ENCODE measurements around the gene AMMECR1.
"Not testable (repeated sequence)": the region's sequence is repeated elsewhere in the genome, so short reads cannot be mapped to it uniquely, and the experiment has no call there.

AMMECR1 gene

DNA sequence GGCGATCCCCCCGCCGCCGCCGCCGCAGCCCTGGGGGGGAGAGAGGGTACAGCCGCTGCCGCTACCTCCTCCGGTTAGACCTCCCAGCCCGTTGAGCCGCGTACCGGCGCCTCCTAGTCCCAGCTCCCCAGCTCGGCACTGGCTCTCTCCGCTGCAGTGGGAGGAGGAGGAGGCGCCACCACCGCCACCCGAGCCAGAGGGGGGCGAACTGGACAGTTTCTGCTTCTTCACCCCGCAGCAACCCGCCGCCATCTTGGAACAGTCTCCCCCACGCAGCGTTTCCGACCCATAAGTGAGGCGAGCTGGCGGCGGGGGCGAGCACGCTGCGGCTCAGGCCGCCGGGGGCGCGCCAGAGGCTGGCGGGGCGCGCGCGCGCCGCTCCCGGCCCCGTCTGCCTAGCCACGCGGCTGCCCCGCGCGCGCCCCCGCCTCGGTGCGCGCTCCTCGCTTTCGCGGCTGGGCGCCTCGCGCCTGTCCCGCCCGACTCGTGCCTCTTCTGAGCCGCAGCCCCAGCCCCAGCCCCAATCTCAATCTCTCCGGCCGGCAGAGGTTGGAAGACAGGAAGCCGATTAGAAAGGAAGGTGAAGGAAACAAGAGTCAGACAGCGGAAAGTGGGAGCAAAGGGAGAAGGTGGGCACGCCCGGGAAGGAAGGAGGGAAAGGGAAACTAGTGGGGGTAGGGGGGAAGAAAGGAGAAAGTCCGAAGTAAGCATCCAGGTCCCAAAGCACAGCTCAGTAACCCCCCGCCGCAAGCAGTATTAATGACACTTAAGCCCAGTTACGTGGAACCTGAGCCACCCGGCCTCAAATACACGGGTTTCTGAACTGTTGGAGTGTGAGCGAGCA, at the start of gene AMMECR1:
Gene AMMECR1 (minus strand): TSS at position 266 of the 844 bp plus-strand sequence. CDS start 14 bp downstream, at position 252.
- DNase-seq, result peak; percentile 81

DNA sequence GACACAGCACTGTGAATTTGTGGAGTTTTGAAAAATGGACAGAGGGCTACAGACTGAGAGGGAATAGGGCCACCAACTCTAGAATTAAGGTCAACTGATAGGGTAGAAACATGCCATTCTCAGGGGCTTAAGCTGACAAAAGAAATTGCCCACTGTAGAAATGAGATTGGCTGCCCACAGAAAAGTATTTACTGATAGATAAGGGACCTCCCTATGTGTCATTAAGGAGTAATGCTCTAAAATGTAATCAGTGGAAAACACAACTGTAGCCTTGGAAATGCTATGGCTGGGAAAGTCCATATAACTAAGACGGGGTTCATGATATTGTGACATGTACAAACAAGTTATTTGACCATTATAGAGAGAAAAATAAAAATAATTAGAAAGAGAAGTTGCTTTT, 45.4 kb upstream of the AMMECR1 start:
- no peak for DNase-seq

DNA sequence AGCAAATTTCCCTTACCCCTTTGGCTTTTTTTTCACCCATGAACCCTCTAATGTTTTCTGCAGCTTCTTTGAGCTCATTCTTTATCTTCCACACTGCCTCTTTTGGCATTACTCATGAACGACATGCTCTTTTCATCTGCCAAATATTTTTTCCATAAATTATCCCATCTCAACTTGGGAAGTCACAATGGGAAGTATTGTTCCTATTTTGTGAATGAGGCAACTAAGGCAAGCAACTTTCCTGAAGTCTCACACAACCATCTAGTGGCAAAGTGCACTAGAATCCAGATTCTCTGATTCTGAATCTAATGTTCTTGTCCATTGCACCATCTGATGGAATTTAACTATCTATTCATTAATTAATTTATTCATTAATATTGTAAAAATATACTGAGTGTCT, 41.4 kb upstream of the AMMECR1 start:
- no peak for DNase-seq

DNA sequence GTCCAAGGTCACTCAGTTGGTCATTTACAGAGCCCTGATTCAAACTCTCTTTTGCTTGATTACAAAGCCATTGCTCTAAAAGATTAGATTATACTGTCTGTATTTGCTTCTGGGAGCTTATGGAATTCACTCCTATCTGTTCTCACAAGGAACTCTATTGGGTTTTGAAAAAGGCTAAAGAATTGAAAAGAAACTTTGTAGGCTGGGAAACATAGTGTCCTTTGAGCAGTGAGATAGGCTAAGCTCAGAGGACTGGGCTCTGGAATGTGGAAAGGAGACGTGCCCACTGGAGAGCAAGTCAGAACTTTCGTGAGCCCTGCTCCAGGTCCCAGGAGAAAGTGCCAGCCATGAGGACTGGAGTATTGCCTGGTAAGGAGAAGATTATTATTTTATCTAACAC, 40.7 kb upstream of the AMMECR1 start, which contains the start of gene RTL9:
Gene RTL9 (plus strand): TSS at position 301 of the 400 bp plus-strand sequence. CDS start 91,770 bp downstream, outside the sequence.
- no peak for DNase-seq

DNA sequence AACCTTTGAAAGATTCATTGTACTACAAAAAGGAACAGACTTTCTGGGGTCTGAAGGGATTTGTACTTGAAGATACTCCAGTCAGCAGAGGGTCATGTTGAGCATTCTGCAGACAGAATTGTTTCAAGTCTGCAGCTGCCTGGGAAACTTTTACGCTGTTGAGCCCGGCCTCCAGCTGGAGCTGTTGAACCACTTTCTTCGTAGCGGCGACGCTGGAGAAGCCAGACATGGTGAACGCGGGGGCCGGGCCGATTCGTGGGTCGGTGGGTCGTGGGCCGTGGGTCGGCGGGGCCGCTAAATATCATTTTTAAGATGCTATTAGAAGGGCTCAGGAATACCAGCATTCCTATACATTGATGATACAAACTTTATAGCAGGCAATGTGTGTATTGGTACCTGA, 28.8 kb upstream of the AMMECR1 start:
- no peak for DNase-seq

DNA sequence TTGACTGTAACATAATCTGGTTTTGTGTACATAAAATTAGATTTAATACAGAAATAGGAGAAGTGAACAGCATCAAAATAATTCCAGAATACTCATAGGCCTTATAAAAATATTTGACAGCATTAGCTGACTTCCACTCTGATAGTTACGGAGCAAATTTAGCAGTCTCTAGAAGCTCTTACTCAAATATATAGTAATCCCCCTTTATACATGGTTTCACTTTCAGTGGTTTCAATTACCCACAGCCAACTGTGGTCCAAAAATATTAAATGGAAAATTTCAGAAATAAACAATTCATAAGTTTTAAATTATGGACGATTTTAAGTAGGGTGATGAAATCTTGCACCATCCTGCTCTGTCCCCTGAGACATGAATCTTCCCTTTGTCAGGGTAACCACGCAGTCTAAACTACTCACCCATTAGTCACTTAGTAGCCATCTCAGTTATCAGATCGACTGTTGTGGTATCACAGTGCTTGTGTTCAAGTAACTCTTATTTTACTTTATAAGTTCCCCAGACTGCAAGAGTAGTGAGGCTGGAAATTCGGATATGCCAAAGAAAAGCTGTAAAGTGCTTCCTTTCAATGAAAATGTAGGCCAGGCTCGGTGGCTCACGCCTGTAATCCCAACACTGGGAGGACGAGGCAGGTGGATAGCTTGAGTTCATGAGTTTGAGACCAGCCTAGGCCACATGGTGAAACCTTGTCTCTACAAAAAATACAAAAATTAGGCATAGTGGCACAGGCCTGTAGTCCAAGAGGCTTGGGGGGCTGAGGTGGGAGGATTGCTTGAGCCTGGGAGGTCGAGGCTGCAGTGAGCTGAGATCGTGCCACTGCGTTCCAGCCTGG, 23.5 kb upstream of the AMMECR1 start:
- no peak for DNase-seq

DNA sequence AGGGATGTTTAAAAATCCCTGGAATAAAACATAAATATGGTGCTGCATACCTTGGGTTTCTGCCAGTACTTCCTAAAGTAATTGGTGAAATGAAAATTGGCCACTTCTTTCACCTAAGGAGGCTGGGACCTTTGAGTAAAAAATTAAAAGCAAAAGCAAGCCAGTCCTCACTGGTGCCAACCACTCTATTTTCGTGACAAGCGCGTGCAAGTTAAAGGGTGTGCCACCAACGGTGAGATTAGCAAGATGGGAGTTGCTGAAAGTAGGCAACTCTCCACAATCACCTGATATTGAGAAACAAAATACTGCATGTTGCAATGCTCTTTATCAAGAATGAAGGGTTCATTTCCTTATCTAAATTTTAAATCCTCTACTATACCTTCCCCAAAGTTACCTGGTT, 21.1 kb upstream of the AMMECR1 start:
- no peak for DNase-seq

DNA sequence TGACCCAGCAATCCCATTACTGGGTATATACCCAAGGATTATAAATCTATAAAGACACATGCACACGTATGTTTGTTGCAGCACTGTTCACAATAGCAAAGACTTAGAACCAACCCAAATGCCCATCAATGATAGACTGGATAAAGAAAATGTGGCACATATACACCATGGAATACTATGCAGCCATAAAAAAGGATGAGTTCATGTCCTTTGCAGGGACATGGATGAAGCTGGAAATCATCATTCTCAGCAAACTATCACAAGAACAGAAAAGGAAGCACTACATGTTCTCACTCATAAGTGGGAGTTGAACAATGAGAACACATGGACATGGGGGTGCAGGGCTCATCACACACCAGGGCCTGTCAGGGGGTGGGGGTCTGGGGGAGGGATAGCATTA, 15.6 kb upstream of the AMMECR1 start:
- DNase-seq, result not testable (repeated sequence)

DNA sequence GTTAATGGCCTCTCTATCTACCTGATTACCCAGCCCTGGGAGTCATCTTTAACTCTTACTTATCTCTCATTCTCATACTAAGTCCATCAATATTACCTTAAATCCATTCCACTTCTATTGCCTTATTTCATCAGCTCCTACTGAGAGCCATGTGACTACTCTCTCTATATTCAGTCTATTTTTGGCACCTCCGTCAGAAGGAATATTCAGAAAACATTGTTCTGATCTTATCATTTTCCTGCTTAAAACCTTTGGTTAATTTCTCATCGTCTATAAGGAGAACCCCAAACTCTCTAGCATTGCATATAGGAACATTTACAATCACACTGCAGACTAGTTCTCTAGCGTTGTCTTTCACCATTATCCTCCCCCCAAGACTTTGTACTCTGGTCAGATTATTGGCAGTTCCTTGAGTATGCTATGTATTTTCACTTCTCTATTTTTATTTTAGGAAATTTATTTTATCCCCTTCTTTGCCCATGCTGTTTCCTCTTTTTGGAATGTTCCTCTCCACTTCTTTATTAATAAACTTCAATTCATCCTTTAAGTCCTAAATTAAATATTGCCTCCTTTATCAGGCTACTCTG, 13.7 kb upstream of the AMMECR1 start:
- DNase-seq, result no peak

DNA sequence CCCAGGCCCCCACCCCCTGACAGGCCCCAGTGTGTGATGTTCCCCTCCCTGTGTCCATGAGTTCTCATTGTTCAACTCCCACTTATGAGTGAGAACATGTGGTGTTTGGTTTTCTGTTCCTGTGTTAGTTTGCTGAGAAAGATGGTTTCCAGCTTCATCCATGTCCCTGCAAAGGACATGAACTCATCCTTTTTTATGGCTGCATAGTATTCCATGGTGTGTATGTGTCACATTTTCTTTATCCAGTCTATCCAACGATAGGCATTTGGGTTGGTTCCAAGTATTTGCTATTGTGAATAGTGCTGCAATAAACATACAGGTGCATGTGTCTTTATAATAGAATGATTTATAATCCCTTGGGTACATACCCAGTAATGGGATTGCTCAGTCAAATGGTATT, 10.7 kb upstream of the AMMECR1 start:
- not testable (repeated sequence) for DNase-seq

DNA sequence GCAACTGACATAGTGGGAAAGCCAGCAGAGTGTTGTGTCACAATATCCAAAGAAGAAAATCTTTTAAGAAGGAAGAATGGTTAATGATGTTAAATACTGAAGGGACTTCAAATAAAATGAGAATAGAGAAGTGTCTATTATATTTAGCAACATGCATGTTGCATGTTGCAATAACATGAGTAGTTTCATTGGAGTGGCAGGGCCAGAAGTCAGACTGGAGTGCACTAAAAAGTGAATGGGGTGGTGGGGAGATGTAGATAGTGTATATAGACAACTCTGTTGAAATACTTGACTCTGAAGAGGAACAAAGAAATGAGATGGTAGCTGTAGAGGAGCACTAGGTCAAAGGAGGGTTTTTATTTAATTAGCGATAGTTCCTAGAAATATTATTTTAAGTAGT, 9.5 kb upstream of the AMMECR1 start:
- no peak for DNase-seq

DNA sequence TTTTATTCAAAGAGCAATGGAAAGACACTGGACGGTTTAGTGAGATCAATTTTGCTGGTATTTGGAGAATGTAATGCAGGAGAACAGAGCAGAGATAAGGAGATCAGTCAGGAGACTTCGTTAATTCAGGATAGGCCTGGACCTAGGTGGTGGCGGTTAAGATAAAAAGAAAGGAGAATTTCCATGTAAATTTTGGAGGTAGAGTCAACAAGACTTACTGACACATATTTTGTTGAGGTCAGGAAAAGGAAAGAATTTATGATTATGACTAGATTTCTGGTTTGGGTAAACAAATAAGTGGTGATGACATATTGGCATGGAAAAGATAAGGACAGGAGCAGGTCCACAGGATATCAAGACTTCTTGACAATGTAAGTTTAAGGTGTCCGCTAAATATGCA, 8.8 kb upstream of the AMMECR1 start:
- DNase-seq, result no peak

DNA sequence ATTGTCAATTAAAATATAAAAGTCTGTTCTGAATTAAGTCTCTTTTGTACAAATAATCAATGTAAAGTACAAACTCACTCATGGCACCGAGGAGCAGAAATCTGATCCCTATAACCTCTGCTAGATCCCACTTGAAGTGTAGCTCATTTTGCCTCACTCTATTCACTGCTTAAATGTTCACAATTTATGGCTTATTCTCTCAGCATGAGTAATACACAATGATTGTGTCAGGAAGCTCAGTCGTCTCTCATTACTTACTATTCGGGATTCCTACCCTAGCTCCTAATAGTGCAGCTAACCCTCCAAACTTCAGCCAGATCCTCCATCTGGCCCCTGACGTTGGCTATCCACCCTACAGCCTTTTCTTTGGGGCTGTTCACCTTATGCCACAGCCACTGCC, 4.7 kb upstream of the AMMECR1 start:
- DNase-seq, result no peak

DNA sequence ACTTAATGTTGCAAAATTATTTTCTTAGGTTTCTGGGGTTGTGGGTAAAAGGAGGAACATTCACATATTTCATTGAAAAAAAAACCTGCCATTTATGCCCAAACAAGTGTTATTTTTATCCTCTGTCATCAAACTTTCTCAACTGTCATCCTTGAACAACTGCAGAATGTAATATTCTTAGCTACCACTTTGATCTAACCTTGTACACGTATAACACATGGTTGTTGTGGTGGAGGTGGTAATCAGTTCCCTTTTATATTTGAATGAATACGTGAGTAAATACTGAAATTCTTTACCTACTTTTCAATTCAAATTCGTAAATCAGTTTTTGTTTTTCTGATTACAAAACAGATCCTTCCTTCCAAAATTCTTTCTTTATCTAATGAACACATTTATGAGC, 3.8 kb upstream of the AMMECR1 start:
- no peak for DNase-seq

DNA sequence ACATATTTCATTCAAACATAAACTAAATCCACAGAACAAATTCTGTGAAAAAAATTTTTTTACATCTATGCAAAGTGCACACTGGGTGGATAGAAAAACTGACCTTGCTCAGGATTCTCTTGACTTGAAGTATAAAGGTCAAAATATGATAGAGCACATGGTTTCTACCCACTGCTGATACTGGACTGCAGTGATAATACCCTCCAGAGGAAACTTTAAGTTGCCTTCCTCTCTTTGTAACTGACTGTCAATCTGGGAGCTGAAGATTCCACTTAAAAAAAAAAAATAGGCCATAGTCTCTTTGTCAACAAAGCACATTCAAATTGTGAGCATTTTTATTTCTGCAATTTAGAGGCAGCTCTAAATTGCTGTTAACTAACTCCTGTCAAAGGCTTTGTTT, 3.2 kb upstream of the AMMECR1 start:
- DNase-seq, result no peak

DNA sequence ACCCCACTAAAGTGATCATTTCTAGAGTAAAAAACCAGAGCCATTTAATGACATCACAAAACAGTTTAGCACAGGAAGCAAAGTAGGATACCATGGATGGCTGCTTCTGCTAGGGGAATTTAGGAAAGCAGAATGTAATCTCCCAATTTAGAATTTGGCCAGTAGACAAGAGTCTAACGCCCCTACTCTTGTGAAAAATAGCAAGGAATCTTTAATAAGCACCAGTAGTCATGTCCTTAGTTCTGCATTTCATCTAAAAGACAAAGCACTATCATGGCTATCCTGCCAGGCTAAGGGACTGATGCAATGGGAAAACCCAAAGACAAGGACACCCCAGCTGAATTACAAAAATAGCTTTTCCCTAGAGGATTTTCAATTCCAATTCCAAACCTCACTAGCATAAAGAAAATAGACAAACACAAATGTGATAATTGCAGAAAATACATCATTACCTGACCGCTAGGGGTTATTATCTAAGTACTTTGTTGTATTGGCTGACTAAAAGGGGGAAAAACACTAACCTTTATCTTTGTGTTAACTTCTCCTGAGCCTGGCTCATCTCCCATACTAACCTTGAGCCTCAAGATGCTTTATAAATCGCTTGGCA, 2.6 kb upstream of the AMMECR1 start:
- no peak for DNase-seq

DNA sequence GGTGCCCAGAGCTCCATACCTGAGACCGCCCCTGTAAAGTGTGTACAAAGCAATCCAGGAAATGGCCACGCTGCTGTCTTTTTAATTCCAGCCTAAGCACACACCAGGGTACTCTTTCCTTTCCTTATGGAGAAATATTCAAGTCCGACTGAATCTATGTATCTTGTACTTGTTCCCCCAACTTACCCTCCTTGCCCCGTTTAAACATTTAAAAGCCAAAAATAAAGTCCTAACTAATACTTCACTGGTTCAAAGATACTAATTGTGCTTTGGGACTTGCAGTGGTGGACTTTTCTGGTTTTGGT, 731 bp upstream of the AMMECR1 start:
- no peak for DNase-seq

DNA sequence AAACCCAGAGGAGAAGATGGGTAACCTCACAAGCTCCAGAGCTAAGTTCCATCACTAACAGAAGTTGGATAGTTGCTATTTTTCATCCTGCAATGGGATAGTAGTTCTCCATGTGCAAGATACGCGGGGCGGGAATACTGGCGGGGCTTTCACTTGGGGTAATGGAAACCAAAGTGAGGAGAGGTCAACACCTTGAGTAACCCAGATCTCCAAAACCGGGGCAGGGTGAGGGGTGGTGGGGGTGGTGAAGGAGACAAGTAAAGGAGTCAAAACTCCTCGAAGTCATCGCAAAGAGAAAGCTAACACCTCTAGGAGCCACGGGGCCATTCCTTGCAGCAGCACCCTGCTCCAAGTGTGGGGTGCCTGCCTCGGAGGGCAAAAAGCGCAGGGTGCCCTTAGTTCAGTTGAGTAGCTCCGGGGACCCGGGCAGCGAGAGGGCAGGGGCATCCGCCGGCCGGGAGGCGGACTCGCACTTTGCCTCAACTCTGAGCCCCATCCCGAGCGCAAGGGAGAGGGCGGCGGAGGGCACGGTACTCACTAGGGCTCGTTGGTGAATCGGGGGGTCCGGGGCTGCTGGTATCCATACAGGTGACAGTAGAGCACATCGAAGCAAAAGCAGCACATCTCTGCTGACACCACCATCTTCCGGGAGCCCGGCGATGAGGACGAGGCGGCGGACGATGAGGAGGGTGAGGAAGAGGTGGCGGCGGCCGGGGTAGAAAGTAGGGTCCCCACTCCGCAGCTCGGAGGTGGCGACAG, 645 bp downstream of the AMMECR1 start:
- peak; percentile 43 for DNase-seq

DNA sequence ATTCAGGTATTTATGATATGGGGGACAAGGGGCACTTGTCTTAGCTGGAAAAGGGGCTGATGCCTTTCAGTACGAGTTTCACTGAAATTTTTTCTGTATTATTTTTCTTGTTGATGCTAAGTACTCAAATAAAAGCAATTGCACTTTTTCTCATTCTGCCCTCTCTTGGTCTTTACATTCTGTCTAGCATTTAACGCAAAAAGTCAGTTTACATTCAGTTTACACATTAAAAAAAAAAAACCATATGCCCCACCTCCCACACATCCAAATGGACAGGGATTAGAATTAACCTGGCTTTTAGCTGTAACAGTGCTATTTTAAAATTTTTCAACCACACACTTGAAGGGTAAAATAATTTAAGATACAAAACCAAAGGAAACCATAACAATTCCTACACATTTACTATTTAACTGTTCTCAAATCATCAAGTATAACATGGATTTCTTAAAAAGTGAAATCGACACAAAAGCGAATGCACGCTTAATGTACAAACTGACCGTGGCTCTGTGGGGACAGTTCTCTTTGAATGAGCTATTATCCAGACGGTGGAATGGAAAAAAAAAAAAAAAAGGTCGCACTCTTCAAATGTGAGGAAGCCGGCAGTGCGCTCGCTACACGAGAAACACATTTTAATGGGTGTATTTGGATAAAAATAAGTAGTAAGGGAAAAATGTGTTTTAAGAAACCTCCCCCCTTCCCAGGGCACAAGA, 1.4 kb downstream of the AMMECR1 start:
- DNase-seq, result no peak

DNA sequence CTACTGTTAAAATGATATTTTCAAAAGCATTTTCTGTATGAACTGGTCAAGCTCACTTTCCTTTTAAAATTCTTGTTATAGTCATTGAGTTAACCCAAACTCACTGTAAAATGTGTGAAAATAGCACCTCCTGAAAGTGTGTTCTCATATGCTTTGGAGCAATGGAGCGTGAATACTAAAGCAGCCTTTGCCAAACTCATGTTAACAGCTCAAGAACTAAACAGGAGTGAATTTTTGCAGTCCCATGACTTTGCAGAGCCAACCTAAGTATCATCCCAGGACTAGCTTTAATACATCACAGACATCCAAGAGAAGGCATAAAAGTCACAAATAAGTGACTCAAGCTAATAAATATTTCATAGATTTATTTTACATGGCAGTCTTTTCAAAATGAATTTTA, 2.3 kb downstream of the AMMECR1 start:
- DNase-seq, result no peak

DNA sequence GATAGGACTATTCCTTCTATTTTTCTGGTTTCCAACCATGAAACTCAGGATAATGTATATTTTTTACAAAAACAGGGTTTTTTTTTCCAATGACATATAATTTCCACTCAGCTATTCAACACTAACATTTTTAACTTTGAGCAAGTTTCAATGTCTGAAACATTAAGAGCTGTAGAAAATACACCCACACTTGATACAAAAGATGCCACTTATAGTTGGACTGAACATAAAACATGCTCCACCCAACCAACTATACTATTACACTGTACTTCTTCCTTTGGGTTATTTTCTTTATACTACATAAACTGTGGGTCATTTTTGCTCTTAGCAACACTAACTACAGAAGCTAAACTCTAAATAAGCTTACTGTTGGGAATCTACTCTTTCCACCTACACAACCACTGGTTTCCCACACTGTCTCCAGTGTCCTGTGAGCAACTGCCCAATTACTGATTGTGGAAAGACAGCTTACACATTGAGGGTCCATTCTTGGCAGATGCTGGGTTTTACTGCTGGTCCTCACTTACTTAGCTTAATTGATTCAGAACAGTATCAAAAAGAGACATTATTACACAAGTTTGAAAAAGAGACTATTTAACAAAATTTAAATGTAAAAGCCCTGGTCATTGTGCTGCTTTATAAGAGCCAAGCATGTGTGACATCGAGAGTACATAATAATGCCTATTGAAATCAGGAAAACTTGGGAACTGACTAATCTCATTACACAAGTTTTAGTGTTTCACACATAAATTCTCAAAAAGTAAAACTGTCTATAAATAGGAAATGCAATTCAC, 6.3 kb downstream of the AMMECR1 start:
- no peak for DNase-seq

Measured in CD4-positive, alpha-beta T cell treated with Interleukin-6 for 4 hours (primary cell).